Cardiac septum (tissue), 1 donor: ENCODE data around the gene KRT31. TPM values are rescaled to one million over a fixed set of nuclear protein-coding genes. Genes with fewer than 3 reads are reported as not detected.
"Not testable (repeated sequence)": the region's sequence is repeated elsewhere in the genome, so short reads cannot be mapped to it uniquely, and the experiment has no call there.

Experiments
- DNase-seq: peaks from one replicate; pipeline ENCODE4 v3.0.0-alpha.2; 2020; ENCODE audit warnings: low spot score
- intact Hi-C: fragments of 100-400 bp; cut with DNase I; formaldehyde crosslinking; loops from one replicate; pipeline ENCODE4 v1.14.0; 2022
- long read RNA-seq: library from polyadenylated mRNA; unstranded; transcript quantifications from one replicate; pipeline ENCODE4 v2.0.0, GENCODE V29; 2021
- total RNA-seq: library from RNA; stranded (reverse); fragmentation: NEBNext Ultra II Directional; extraction: Animal tissue kit (Norgen Biotek cat#: 25700); gene quantifications from one replicate; pipeline ENCODE4 v1.2.1, GENCODE V29; 2021
- donor health status: DM: no; HTN: no; CAD: no.

Gene KRT31
- not detected for total RNA-seq
- long read RNA-seq: 0 reads

GRCh38 chr17:41396996-41397660, at the start of gene KRT31:
KRT31 (minus strand) TSS chr17:41397608; CDS start chr17:41397539, 69 bp downstream.
- DNase-seq: no peak
- intact Hi-C loops: no loop called here

- intact Hi-C loops: no loop called here
- DNase-seq: no peak
Observed at GRCh38 chr17:41446806-41447205, 49.4 kb upstream of the KRT31 start.

- intact Hi-C loops: no loop called here
- DNase-seq: no peak
Observed at GRCh38 chr17:41444640-41445039, 47.2 kb upstream of the KRT31 start.

- intact Hi-C loops: no loop called here
- DNase-seq: no peak
Observed at GRCh38 chr17:41444186-41444585, 46.8 kb upstream of the KRT31 start.

GRCh38 chr17:41442739-41443138, 45.3 kb upstream of the KRT31 start:
- intact Hi-C loops: no loop called here
- no peak for DNase-seq

- intact Hi-C loops: no loop called here
- no peak for DNase-seq
Observed at GRCh38 chr17:41440531-41441033, 43.2 kb upstream of the KRT31 start, which contains the start of gene KRT38. KRT38 (minus strand) TSS chr17:41440983; CDS start chr17:41440921, 62 bp downstream.

- intact Hi-C loops: no loop called here
- DNase-seq: no peak
Observed at GRCh38 chr17:41439375-41439774, 42.0 kb upstream of the KRT31 start.

GRCh38 chr17:41437769-41438168, 40.4 kb upstream of the KRT31 start:
- intact Hi-C loops: no loop called here
- no peak for DNase-seq

- DNase-seq: no peak
Observed at GRCh38 chr17:41437254-41437653, 39.8 kb upstream of the KRT31 start.

GRCh38 chr17:41434415-41434814, 37.0 kb upstream of the KRT31 start:
- DNase-seq: no peak
- intact Hi-C loops: no loop called here

More at GRCh38 chr17:41437254-41437653, 39.8 kb upstream of the KRT31 start:
- intact Hi-C loops: no loop called here

GRCh38 chr17:41434005-41434404, 36.6 kb upstream of the KRT31 start:
- no peak for DNase-seq
- intact Hi-C loops: no loop called here

GRCh38 chr17:41433586-41433985, 36.2 kb upstream of the KRT31 start:
- DNase-seq: no peak
- intact Hi-C loops: no loop called here

GRCh38 chr17:41430376-41430775, 33.0 kb upstream of the KRT31 start:
- intact Hi-C loops, DNase-seq: not testable (repeated sequence)

GRCh38 chr17:41429667-41430066, 32.3 kb upstream of the KRT31 start:
- no peak for DNase-seq
- intact Hi-C loops: no loop called here

GRCh38 chr17:41428591-41429291, 31.3 kb upstream of the KRT31 start:
- intact Hi-C loops: no loop called here
- no peak for DNase-seq

- no peak for DNase-seq
- intact Hi-C loops: no loop called here
Observed at GRCh38 chr17:41424111-41424635, 26.8 kb upstream of the KRT31 start, which contains the start of gene KRT37. KRT37 (minus strand) TSS chr17:41424585; CDS start chr17:41424523, 62 bp downstream.

- DNase-seq, intact Hi-C loops: not testable (repeated sequence)
Observed at GRCh38 chr17:41422586-41422985, 25.2 kb upstream of the KRT31 start.

GRCh38 chr17:41421617-41422016, 24.2 kb upstream of the KRT31 start:
- DNase-seq: no peak
- intact Hi-C loops: no loop called here

- no peak for DNase-seq
- intact Hi-C loops: no loop called here
Observed at GRCh38 chr17:41421116-41421515, 23.7 kb upstream of the KRT31 start.

- intact Hi-C loops: no loop called here
- no peak for DNase-seq
Observed at GRCh38 chr17:41420134-41420533, 22.7 kb upstream of the KRT31 start.

GRCh38 chr17:41419716-41420115, 22.3 kb upstream of the KRT31 start:
- intact Hi-C loops: no loop called here
- no peak for DNase-seq
